GM18505 (cell line): Measurements from ENCODE around the gene NDFIP1.

Experiments
- ATAC-seq: cut with Tn5 transposase; IDR thresholded peaks from one replicate; pipeline ENCODE4 v1.9.1; 2021; ENCODE audit not compliant: unreplicated experiment
- POLR2A ChIP-seq: IDR thresholded peaks from 4 replicates; pipeline ENCODE4 v1.6.1; 2011; ENCODE audit warnings: borderline replicate concordance; ENCODE audit not compliant: insufficient read depth, insufficient read length; ENCODE audit errors: extremely low read depth

The NDFIP1 gene

GRCh38 chr5:142164315-142164714, 55.7 kb downstream of the NDFIP1 start:
- no peak for ATAC-seq
- no peak for TF ChIP-seq POLR2A

- no peak for TF ChIP-seq POLR2A
- ATAC-seq = no peak
These were observed 58.2 kb downstream of the NDFIP1 start for GRCh38 chr5:142166754-142167153.

- no peak for ATAC-seq
- TF ChIP-seq POLR2A = no peak
These were observed 58.9 kb downstream of the NDFIP1 start for GRCh38 chr5:142167458-142167857.

- no peak for TF ChIP-seq POLR2A
- ATAC-seq = no peak
These were observed 59.8 kb downstream of the NDFIP1 start for GRCh38 chr5:142168365-142168764.

- ATAC-seq = no peak
- no peak for TF ChIP-seq POLR2A
These were observed 61.8 kb downstream of the NDFIP1 start for GRCh38 chr5:142170254-142170953.

GRCh38 chr5:142171270-142171669, 62.7 kb downstream of the NDFIP1 start:
- no peak for ATAC-seq
- TF ChIP-seq POLR2A = no peak

GRCh38 chr5:142175039-142175438, 66.5 kb downstream of the NDFIP1 start:
- no peak for TF ChIP-seq POLR2A
- ATAC-seq = no peak

- no peak for TF ChIP-seq POLR2A
- no peak for ATAC-seq
These were observed 67.0 kb downstream of the NDFIP1 start for GRCh38 chr5:142175461-142176142.

GRCh38 chr5:142176255-142176654, 67.7 kb downstream of the NDFIP1 start:
- no peak for ATAC-seq
- TF ChIP-seq POLR2A = no peak

GRCh38 chr5:142178651-142179050, 70.1 kb downstream of the NDFIP1 start:
- TF ChIP-seq POLR2A = no peak
- no peak for ATAC-seq

- ATAC-seq = no peak
- no peak for TF ChIP-seq POLR2A
These were observed 71.3 kb downstream of the NDFIP1 start for GRCh38 chr5:142179776-142180387.

- TF ChIP-seq POLR2A = no peak
- ATAC-seq = no peak
These were observed 72.5 kb downstream of the NDFIP1 start for GRCh38 chr5:142181096-142181495.

- ATAC-seq = no peak
- no peak for TF ChIP-seq POLR2A
These were observed 73.1 kb downstream of the NDFIP1 start for GRCh38 chr5:142181547-142182163.
